Activated T-helper 2 cell treated with anti-CD3 and anti-CD28 coated beads, Interferon-gamma antibody, Interleukin-2, Interleukin-4, amounts not matched to agents 10 μg/mL and 5 μg/mL and 100 μg/mL, durations not matched to agents 14 hours and 24 hours and 36 hours (primary cell): ENCODE data around the gene SKP1. TPM values are rescaled to one million over a fixed set of nuclear protein-coding genes. Genes with fewer than 3 reads are reported as not detected.

Experiments
- DNase-seq: peaks from one replicate; pipeline ENCODE4 v3.0.0; 2021; ENCODE audit warnings: low spot score
- H3K27ac Mint-ChIP-seq: one replicate; pipeline ENCODE4 v1.8.0; 2021; ENCODE audit warnings: mixed read lengths
- H3K27me3 Mint-ChIP-seq: one replicate; pipeline ENCODE4 v1.8.0; 2021; ENCODE audit warnings: low read depth, mixed read lengths
- H3K36me3 Mint-ChIP-seq: one replicate; pipeline ENCODE4 v1.8.0; 2021; ENCODE audit warnings: low read depth, mixed read lengths
- H3K4me1 Mint-ChIP-seq: one replicate; pipeline ENCODE4 v1.8.0; 2021; ENCODE audit warnings: low read depth, mixed read lengths
- H3K4me3 Mint-ChIP-seq: one replicate; pipeline ENCODE4 v1.8.0; 2021; ENCODE audit warnings: low read depth, mild to moderate bottlenecking, moderate library complexity, mixed read lengths
- H3K9me3 Mint-ChIP-seq: one replicate; pipeline ENCODE4 v1.8.0; 2021; ENCODE audit warnings: mixed read lengths
- intact Hi-C: fragments of 100-400 bp; cut with micrococcal nuclease; formaldehyde crosslinking; loops from one replicate; pipeline ENCODE4 v1.15.1; 2023
- total RNA-seq: library from RNA; stranded (reverse); gene quantifications from 2 replicates; pipeline ENCODE4 v1.2.3, GENCODE V29; 2022

Gene SKP1
- total RNA-seq, 1 donor from 2014 or later = 254 TPM

- intact Hi-C loops = loop anchor here (1.0 kb wide), 1 partner anchor 107 kb away; no protein-coding TSS in a partner anchor
- Mint-ChIP-seq H3K36me3 (peaks cover 62% of the 10 kb centered on the region), H3K4me3 (no peak overlapping the region), H3K27ac (no peak overlapping the region), H3K9me3 (no peaks in the 10 kb centered on the region), H3K4me1 (peaks cover 9% of the 10 kb centered on the region), H3K27me3 (no peaks in the 10 kb centered on the region)
- DNase-seq = peak; percentile 68
Measured at GRCh38 chr5:134145779-134146581, 30.8 kb downstream of the SKP1 start.

- Mint-ChIP-seq H3K4me3 (no peak overlapping the region), H3K27me3 (no peaks in the 10 kb centered on the region), H3K27ac (peak overlapping the region; percentile 40), H3K36me3 (peaks cover 62% of the 10 kb centered on the region), H3K4me1 (peaks cover 14% of the 10 kb centered on the region), H3K9me3 (no peaks in the 10 kb centered on the region)
- intact Hi-C loops = no loop called here
- no peak for DNase-seq
Measured at GRCh38 chr5:134145041-134145757, 31.6 kb downstream of the SKP1 start.

- Mint-ChIP-seq H3K9me3 (no peaks in the 10 kb centered on the region), H3K27me3 (no peaks in the 10 kb centered on the region), H3K27ac (peak overlapping the region; percentile 40), H3K4me3 (no peak overlapping the region), H3K4me1 (peaks cover 17% of the 10 kb centered on the region), H3K36me3 (peaks cover 64% of the 10 kb centered on the region)
- no peak for DNase-seq
- intact Hi-C loops = no loop called here
Measured at GRCh38 chr5:134143944-134144941, 32.5 kb downstream of the SKP1 start.

- Mint-ChIP-seq H3K27me3 (no peaks in the 10 kb centered on the region), H3K4me1 (peaks cover 24% of the 10 kb centered on the region), H3K4me3 (no peak overlapping the region), H3K9me3 (no peaks in the 10 kb centered on the region), H3K36me3 (peaks cover 65% of the 10 kb centered on the region), H3K27ac (no peak overlapping the region)
- DNase-seq = peak; percentile 6
- intact Hi-C loops = no loop called here
Measured at GRCh38 chr5:134143431-134143830, 33.3 kb downstream of the SKP1 start.

GRCh38 chr5:134142806-134143205, 33.9 kb downstream of the SKP1 start:
- Mint-ChIP-seq H3K9me3 (no peaks in the 10 kb centered on the region), H3K36me3 (peaks cover 60% of the 10 kb centered on the region), H3K4me1 (peaks cover 29% of the 10 kb centered on the region), H3K27me3 (no peaks in the 10 kb centered on the region), H3K27ac (no peak overlapping the region), H3K4me3 (no peak overlapping the region)
- intact Hi-C loops = no loop called here
- DNase-seq = no peak

- H3K36me3 Mint-ChIP-seq = peaks cover 57% of the 10 kb centered on the region
- intact Hi-C loops = no loop called here
Measured at GRCh38 chr5:134142052-134142451, 34.7 kb downstream of the SKP1 start.

GRCh38 chr5:134141331-134142050, 35.3 kb downstream of the SKP1 start:
- Mint-ChIP-seq H3K4me3 (no peak overlapping the region), H3K27me3 (no peaks in the 10 kb centered on the region), H3K36me3 (peaks cover 62% of the 10 kb centered on the region), H3K4me1 (peaks cover 40% of the 10 kb centered on the region), H3K9me3 (no peaks in the 10 kb centered on the region), H3K27ac (no peak overlapping the region)
- intact Hi-C loops = no loop called here
- DNase-seq = no peak

More at GRCh38 chr5:134142052-134142451, 34.7 kb downstream of the SKP1 start:
- H3K9me3 Mint-ChIP-seq = no peaks in the 10 kb centered on the region
- H3K4me3 Mint-ChIP-seq = no peak overlapping the region
- no peaks in the 10 kb centered on the region for H3K27me3 Mint-ChIP-seq
- H3K4me1 Mint-ChIP-seq = peaks cover 35% of the 10 kb centered on the region
- no peak for DNase-seq
- no peak overlapping the region for H3K27ac Mint-ChIP-seq

- DNase-seq = peak; percentile 50
- Mint-ChIP-seq H3K4me3 (no peak overlapping the region), H3K27me3 (peaks cover 3% of the 10 kb centered on the region), H3K27ac (no peak overlapping the region), H3K9me3 (no peaks in the 10 kb centered on the region), H3K4me1 (peaks cover 44% of the 10 kb centered on the region), H3K36me3 (peaks cover 65% of the 10 kb centered on the region)
- intact Hi-C loops = loop anchor here (1.0 kb wide), 1 partner anchor 101 kb away; no protein-coding TSS in a partner anchor
Measured at GRCh38 chr5:134140530-134141201, 36.1 kb downstream of the SKP1 start.

- no peak for DNase-seq
- Mint-ChIP-seq H3K4me3 (no peak overlapping the region), H3K36me3 (peaks cover 66% of the 10 kb centered on the region), H3K9me3 (no peaks in the 10 kb centered on the region), H3K27me3 (peaks cover 8% of the 10 kb centered on the region), H3K4me1 (peaks cover 49% of the 10 kb centered on the region), H3K27ac (no peak overlapping the region)
- intact Hi-C loops = loop anchor here (1.0 to 2.0 kb wide), 2 partner anchors 27 to 101 kb away; no protein-coding TSS in a partner anchor
Measured at GRCh38 chr5:134139891-134140469, 36.8 kb downstream of the SKP1 start.

GRCh38 chr5:134139377-134139851, 37.3 kb downstream of the SKP1 start:
- Mint-ChIP-seq H3K4me3 (no peak overlapping the region), H3K27ac (no peak overlapping the region), H3K27me3 (peaks cover 10% of the 10 kb centered on the region), H3K36me3 (peaks cover 64% of the 10 kb centered on the region), H3K4me1 (peaks cover 53% of the 10 kb centered on the region), H3K9me3 (no peaks in the 10 kb centered on the region)
- DNase-seq = no peak
- intact Hi-C loops = loop anchor here (2.0 kb wide), 1 partner anchor 27 kb away; no protein-coding TSS in a partner anchor
